ENCODE results near the gene GNAO1. TPM values are rescaled to one million over a fixed set of nuclear protein-coding genes. Genes with fewer than 3 reads are reported as not detected.

Gene GNAO1
- total and polyA plus RNA-seq, 5 experiments from 2014 or later, result 0.62 to 0.85 (median 0.65) TPM; not detected in 2

- H3K4me3 Mint-ChIP-seq, result no peak overlapping the region
- ATAC-seq (no peak), DNase-seq (no peak)
- H3K27me3 Mint-ChIP-seq, result peaks cover 0 to 11% (median 4%) of the 10 kb centered on the region in 5 donors
- H3K36me3 Mint-ChIP-seq, result no peaks in the 10 kb centered on the region
- no peaks in the 10 kb centered on the region for H3K9me3 Mint-ChIP-seq
- no peak overlapping the region for H3K27ac Mint-ChIP-seq
- POLR2A ChIA-PET, result no interaction called here
- H3K4me1 Mint-ChIP-seq, result peaks cover 0 to 5% (median 2%) of the 10 kb centered on the region in 4 donors
Measured at GRCh38 chr16:56303066-56303715, 111.9 kb downstream of the GNAO1 start.

- POLR2A ChIA-PET, result no interaction called here
- DNase-seq (no peak), ATAC-seq (no peak)
- no peak overlapping the region for H3K4me3 Mint-ChIP-seq
- H3K4me1 Mint-ChIP-seq, result peaks cover 0 to 5% (median 2%) of the 10 kb centered on the region in 4 donors
- no peaks in the 10 kb centered on the region for H3K9me3 Mint-ChIP-seq
- H3K27me3 Mint-ChIP-seq, result peaks cover 0 to 11% (median 3%) of the 10 kb centered on the region in 5 donors
- H3K36me3 Mint-ChIP-seq, result no peaks in the 10 kb centered on the region
- H3K27ac Mint-ChIP-seq, result no peak overlapping the region
Measured at GRCh38 chr16:56303880-56304279, 112.6 kb downstream of the GNAO1 start.

GRCh38 chr16:56305956-56306565 lies 114.8 kb downstream of the GNAO1 start:
- POLR2A ChIA-PET, result no interaction called here
- DNase-seq (no peak), ATAC-seq (no peak)
- no peak overlapping the region for H3K4me3 Mint-ChIP-seq
- H3K4me1 Mint-ChIP-seq, result peaks cover 0 to 5% (median 1%) of the 10 kb centered on the region in 4 donors
- H3K36me3 Mint-ChIP-seq, result no peaks in the 10 kb centered on the region
- H3K27ac Mint-ChIP-seq, result no peak overlapping the region
- peaks cover 0 to 11% (median 3%) of the 10 kb centered on the region in 5 donors for H3K27me3 Mint-ChIP-seq
- no peaks in the 10 kb centered on the region for H3K9me3 Mint-ChIP-seq

- peaks cover 0 to 11% (median 3%) of the 10 kb centered on the region in 5 donors for H3K27me3 Mint-ChIP-seq
- peaks cover 0 to 4% (median 0%) of the 10 kb centered on the region in 4 donors for H3K4me1 Mint-ChIP-seq
- H3K27ac Mint-ChIP-seq, result no peak overlapping the region
- POLR2A ChIA-PET, result no interaction called here
- no peak for ATAC-seq
- no peak overlapping the region for H3K4me3 Mint-ChIP-seq
- no peak for DNase-seq
- no peaks in the 10 kb centered on the region for H3K36me3 Mint-ChIP-seq
- H3K9me3 Mint-ChIP-seq, result no peaks in the 10 kb centered on the region
Measured at GRCh38 chr16:56306690-56307533, 115.6 kb downstream of the GNAO1 start.

- Mint-ChIP-seq H3K9me3 (no peaks in the 10 kb centered on the region), H3K27me3 (peaks cover 0 to 10% (median 3%) of the 10 kb centered on the region in 5 donors), H3K4me1 (no peaks in the 10 kb centered on the region), H3K27ac (no peak overlapping the region), H3K4me3 (no peak overlapping the region), H3K36me3 (no peaks in the 10 kb centered on the region)
- POLR2A ChIA-PET, result no interaction called here
- no peak for ATAC-seq
- DNase-seq, result no peak
Measured at GRCh38 chr16:56307534-56307873, 116.2 kb downstream of the GNAO1 start.

GRCh38 chr16:56309008-56309407 lies 117.7 kb downstream of the GNAO1 start:
- peaks cover 0 to 10% (median 3%) of the 10 kb centered on the region in 5 donors for H3K27me3 Mint-ChIP-seq
- H3K4me1 Mint-ChIP-seq, result no peaks in the 10 kb centered on the region
- no peak overlapping the region for H3K4me3 Mint-ChIP-seq
- H3K9me3 Mint-ChIP-seq, result no peaks in the 10 kb centered on the region
- POLR2A ChIA-PET, result no interaction called here
- no peak overlapping the region for H3K27ac Mint-ChIP-seq
- H3K36me3 Mint-ChIP-seq, result no peaks in the 10 kb centered on the region
- DNase-seq (no peak), ATAC-seq (no peak)

- Mint-ChIP-seq H3K9me3 (no peaks in the 10 kb centered on the region), H3K36me3 (no peaks in the 10 kb centered on the region), H3K4me3 (no peak overlapping the region), H3K4me1 (no peaks in the 10 kb centered on the region), H3K27ac (no peak overlapping the region), H3K27me3 (peaks cover 0 to 10% (median 3%) of the 10 kb centered on the region in 5 donors)
- POLR2A ChIA-PET, result no interaction called here
- ATAC-seq (no peak), DNase-seq (no peak)
Measured at GRCh38 chr16:56310690-56311089, 119.4 kb downstream of the GNAO1 start.

GRCh38 chr16:56311208-56312027 lies 120.1 kb downstream of the GNAO1 start:
- DNase-seq (no peak), ATAC-seq (no peak)
- Mint-ChIP-seq H3K27ac (no peak overlapping the region), H3K9me3 (no peaks in the 10 kb centered on the region), H3K27me3 (peaks cover 0 to 10% (median 3%) of the 10 kb centered on the region in 5 donors), H3K36me3 (no peaks in the 10 kb centered on the region), H3K4me1 (no peaks in the 10 kb centered on the region), H3K4me3 (no peak overlapping the region)
- POLR2A ChIA-PET, result no interaction called here

- POLR2A ChIA-PET, result no interaction called here
- DNase-seq, result no peak
- no peaks in the 10 kb centered on the region for H3K36me3 Mint-ChIP-seq
- H3K27me3 Mint-ChIP-seq, result peaks cover 0 to 10% (median 3%) of the 10 kb centered on the region in 5 donors
- ATAC-seq, result no peak
- no peak overlapping the region for H3K4me3 Mint-ChIP-seq
- no peaks in the 10 kb centered on the region for H3K9me3 Mint-ChIP-seq
- no peaks in the 10 kb centered on the region for H3K4me1 Mint-ChIP-seq
- H3K27ac Mint-ChIP-seq, result no peak overlapping the region
Measured at GRCh38 chr16:56312028-56312300, 120.7 kb downstream of the GNAO1 start.

- no peaks in the 10 kb centered on the region for H3K36me3 Mint-ChIP-seq
- H3K4me3 Mint-ChIP-seq, result no peak overlapping the region
- POLR2A ChIA-PET, result no interaction called here
- peaks cover 0 to 4% (median 2%) of the 10 kb centered on the region in 4 donors for H3K4me1 Mint-ChIP-seq
- no peak for ATAC-seq
- H3K27me3 Mint-ChIP-seq, result peaks cover 0 to 5% (median 3%) of the 10 kb centered on the region in 5 donors
- H3K9me3 Mint-ChIP-seq, result no peaks in the 10 kb centered on the region
- DNase-seq, result no peak
- no peak overlapping the region for H3K27ac Mint-ChIP-seq
Measured at GRCh38 chr16:56312556-56312955, 121.3 kb downstream of the GNAO1 start.

GRCh38 chr16:56314244-56314850 lies 123.1 kb downstream of the GNAO1 start:
- ATAC-seq (no peak), DNase-seq (no peak)
- no peaks in the 10 kb centered on the region for H3K36me3 Mint-ChIP-seq
- POLR2A ChIA-PET, result no interaction called here
- H3K4me1 Mint-ChIP-seq, result peaks cover 3 to 10% (median 7%) of the 10 kb centered on the region in 4 donors
- H3K9me3 Mint-ChIP-seq, result no peaks in the 10 kb centered on the region
- H3K27ac Mint-ChIP-seq, result no peak overlapping the region
- H3K27me3 Mint-ChIP-seq, result no peaks in the 10 kb centered on the region
- no peak overlapping the region for H3K4me3 Mint-ChIP-seq

GRCh38 chr16:56315955-56316354 lies 124.7 kb downstream of the GNAO1 start:
- no peak overlapping the region for H3K27ac Mint-ChIP-seq
- H3K4me1 Mint-ChIP-seq, result peaks cover 3 to 10% (median 7%) of the 10 kb centered on the region in 4 donors
- no peaks in the 10 kb centered on the region for H3K9me3 Mint-ChIP-seq
- peaks cover 0 to 1% (median 0%) of the 10 kb centered on the region in 5 donors for H3K27me3 Mint-ChIP-seq
- ATAC-seq (no peak), DNase-seq (no peak)
- no peaks in the 10 kb centered on the region for H3K36me3 Mint-ChIP-seq
- POLR2A ChIA-PET, result no interaction called here
- no peak overlapping the region for H3K4me3 Mint-ChIP-seq

Data from naive thymus-derived CD8-positive, alpha-beta T cell (primary cell).